DND-41 (cell line): ENCODE measurements around the gene CLIC6.

Experiments used
- CTCF ChIP-seq: IDR thresholded peaks from 2 replicates; pipeline ENCODE4 v1.5.1; 2012; ENCODE audit warnings: borderline replicate concordance, low read length, moderate library complexity, mild to moderate bottlenecking; ENCODE audit not compliant: poor library complexity, severe bottlenecking; ENCODE audit errors: extremely low read depth
- EZH2 ChIP-seq: IDR thresholded peaks from 3 replicates; pipeline ENCODE4 v1.6.1; 2012; ENCODE audit warnings: borderline replicate concordance, low read depth, mild to moderate bottlenecking, moderate library complexity, low read length, inconsistent platforms; ENCODE audit not compliant: severe bottlenecking

GRCh38 chr21:34647555-34647954, 21.2 kb upstream of the CLIC6 start:
- no peak for TF ChIP-seq CTCF
- TF ChIP-seq EZH2, result no peak
